ENCODE results near the gene MYO1D.

MYO1D gene

DNA sequence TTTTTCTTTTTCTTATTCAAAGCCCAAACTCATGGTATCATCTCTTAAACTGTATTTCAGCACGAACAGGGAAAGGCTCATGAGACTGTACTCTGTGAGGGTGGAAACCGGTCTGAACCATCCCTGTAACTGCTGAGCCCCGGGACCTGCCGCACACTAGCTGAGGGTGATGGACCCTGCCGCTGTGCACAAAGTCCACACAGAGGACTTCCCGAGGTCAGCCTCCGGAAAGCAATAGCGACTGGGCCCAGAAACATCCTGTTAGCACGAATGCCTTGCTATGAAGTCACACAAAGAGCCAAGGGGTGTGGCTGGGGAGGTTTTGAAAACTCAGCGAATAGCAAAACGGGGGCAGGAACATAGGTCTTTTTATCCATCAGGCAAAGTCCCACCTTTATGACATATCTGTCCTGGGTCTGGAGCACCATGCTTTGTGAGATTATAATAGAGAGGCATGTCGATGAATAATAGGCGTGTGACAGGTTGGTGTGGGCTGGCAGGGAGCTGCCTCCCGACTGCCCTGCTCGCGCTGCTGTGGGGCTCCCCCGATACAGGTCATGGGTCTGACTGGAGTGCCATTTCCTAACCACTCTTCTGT is 356.7 kb downstream of the MYO1D start:
- no peak for DNase-seq

DNA sequence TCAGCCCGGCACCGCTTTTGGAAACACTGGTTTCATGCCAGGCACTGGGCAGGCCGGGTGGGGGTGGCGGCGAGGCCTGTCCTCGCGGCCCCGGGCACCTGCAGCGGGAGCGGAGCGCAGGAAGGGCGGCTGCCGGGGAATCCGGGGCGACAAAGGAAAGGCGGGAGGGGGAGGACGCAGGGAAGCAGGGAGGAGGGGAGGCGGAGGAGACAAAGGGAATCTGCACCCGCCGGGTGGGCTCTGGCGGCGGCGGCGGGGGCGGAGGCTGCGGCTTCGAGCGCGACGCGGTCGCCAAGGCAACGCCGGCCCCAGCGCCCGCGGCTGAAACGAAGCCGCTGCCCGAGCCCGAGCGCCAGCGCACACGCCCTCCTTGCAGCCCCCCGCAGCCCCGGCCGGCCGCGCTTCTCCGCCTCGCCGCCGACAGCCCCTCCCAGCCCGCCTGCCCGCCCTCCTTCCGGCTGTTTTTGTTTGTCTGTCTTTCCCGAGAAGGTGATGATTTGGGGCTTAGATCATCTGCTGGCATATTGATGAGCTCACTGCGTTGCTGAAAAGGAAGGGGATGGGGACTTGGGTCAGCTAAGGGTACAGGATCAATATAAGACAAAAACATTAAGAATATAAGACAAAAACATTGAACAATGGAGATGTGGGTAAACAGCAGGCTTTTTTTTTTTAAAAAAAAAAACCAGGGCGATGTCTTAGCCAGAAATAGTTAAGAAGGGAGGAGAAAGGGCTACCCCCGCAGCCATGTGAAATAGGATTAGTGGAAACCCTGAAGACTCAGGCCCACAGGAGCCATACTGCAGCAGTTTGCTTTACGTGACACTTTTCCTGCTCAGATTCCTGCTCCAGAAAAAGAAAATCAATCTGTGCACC is 357.5 kb downstream of the MYO1D start:
- no peak for DNase-seq

DNA sequence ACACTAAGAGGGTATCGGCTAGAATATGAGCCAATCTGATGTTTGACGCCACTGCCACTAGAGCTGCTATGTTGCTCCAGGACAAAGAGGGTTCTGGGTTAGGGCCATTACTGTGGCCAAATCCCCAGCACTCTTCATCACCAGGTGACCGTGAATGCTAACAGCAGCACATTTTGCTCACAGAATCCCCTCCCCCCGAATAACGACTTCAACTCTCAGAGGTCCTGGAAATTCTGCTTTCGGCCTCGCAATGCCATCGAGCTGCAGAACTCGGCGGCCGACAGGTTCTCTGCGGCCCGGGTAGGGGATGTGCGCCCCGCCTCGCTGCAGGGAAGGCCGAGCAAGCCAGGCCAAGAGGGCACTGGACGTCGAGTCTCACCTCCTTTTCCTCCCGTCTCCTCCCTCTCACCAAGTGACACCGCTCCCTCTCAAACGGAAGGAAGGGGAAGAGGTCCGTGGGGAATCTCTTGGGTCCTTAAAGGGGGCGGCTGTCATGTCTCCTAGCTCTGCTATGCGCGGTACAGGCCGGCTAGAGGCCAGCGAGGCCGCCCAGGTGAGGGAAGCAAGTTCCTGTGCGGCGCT is 358.2 kb downstream of the MYO1D start:
- no peak for DNase-seq

DNA sequence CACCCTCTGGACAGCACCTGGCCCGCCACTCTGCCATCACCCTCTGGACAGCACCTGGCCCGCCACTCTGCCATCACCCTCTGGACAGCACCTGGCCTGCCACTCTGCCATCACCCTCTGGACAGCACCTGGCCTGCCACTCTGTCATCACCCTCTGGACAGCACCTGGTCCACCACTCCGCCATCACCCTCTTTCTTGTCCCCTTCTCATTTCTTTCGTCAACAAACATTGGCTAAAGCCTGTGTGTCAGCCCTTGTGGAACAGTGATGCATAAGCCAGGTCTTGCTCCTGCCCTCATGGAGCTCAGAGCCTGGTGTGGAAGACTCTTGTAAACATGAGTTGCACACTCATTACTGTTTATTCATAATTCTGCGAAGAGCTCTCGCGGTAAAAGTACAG is 358.9 kb downstream of the MYO1D start:
- no peak for DNase-seq

DNA sequence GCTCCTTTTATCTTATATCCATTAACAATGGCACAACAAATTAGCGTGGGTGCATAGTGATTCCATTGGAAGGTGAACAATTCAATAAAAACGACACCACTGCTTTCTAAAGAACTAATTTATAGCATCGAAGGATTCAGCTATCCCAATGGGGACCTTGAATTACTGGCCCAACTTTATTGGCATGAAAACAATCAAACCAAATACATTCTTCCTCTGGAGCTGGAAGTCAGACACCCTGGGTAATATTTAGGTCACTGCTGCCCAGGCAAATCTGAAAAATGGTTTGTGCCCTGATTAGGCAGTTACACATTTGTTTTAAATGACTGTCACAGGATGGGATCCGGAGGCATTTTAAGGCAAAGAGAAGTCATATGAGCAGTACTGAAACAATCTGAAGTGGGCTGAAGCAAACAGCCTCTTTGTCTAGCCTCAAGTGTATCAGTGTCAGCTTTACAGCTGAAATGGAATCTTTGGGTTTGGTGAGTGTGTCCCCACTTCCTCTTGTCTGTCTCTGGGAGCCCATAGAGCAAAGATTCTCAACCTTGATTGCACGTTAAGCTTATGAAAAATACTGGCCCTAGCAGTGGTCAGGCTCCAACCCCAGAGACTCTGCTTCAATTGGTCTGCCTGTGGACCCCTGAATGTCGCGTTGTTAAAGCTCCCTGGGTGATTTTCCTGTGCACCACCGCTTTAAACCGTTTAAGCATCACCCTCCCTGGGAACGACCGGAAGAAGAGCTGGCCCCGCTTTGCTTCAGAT is 359.8 kb downstream of the MYO1D start:
- DNase-seq, result no peak

DNA sequence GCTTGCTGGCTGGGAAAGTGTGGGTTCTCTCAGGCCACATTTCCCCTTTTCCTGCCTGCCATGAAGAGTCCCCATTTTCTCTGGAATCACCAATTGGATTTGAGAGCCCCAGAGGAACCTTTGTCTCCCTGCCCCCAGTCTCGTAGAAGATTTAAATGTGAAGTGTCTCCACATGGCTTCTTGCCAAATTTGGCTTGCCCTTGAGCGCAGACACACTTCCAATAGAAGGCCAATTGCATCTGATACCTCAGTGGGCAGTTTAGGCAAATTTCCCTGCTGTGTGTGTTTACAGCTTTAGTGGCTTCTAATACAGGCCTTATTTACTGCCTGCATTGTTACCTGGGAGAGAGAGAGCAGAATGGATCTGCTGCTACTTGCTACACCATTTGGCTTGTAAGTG is 360.5 kb downstream of the MYO1D start:
- no peak for DNase-seq

DNA sequence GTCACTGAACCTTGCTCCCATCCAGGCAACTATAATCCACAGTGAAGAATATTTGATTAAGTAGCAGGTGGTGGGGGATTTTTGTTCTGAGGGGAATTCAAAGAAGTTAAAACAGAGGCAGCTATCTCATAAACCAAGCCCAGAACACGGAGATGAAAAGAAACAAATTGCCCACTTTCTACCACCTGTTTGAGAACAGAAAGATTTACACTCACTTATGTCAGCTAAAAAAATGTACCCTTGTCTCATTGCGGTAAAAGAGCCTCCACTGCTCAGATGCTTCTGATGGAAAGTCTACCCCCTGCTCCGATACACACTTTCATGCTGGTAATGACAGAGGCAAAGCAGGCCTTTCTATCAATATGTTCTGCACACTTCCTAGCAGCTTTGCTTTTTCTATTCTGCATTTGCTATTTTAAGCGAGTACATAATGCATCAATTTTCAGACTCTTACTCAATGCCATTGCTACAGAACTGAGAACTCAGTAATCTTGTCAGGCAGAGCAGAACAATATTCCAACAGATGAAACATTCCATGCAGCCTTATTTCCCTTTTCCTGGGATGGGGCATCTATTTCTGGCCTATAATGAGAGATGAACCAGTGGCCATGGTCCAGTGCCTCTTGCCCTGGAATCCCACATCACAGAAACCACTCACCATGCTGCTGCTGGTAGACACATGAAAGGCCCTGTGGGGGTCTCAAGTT is 361.1 kb downstream of the MYO1D start:
- DNase-seq, result no peak

DNA sequence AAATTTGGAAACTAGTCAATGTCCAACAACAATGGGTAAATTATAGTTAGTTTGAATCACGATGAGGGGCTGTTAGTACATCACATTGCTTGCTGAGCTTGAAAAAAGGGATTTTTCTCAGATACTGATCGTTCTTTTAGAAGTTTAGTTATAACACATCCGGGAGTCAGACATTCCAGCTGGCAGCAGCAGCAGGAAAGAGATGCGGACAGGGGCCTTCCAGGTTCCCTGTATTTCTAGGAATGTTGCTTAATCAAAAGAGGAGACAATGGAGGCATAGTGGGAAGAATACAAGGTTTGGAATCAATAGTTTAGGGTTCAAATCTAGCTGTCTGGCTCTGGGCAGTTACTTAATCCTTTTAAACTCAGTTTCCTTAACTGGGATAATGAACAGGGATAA is 362.3 kb downstream of the MYO1D start:
- no peak for DNase-seq

DNA sequence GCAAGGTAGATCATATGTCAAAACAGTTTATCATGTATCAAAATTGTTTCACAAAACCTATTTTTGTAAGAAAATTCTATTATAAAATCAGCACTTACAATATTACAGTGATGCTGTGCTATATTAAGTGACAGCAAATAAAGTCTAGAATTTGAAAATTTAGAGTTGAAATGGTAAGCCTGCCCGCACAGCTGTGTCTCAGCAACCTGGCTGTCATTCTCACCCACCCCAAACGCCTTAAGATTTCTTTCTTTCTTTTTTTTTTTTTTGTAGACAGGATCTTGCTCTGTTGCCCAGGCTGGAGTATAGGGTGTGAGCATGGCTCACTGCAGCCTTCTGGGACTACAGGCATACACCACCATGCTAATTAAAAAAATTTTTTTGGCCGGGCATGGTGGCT is 363.3 kb downstream of the MYO1D start:
- no peak for DNase-seq

DNA sequence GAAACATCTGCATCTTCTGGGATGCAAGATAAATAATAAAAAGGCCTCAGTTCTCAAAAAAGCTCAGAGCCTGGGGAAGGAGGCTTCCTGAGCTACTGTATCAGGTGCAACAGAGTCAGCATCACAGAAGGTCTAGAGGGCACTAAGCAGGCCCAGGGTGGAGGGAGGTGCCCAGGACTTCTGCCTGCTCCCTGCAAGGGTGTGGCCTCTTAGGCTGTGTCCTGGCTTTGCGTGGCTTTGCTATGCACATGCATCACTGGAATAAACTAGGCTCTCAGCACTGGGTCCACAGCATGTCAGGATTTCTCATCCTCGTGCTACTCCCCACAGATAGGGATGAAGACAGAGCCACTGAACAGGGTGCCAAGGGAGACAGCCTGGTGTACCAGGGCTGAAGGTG is 364.6 kb downstream of the MYO1D start:
- no peak for DNase-seq

DNA sequence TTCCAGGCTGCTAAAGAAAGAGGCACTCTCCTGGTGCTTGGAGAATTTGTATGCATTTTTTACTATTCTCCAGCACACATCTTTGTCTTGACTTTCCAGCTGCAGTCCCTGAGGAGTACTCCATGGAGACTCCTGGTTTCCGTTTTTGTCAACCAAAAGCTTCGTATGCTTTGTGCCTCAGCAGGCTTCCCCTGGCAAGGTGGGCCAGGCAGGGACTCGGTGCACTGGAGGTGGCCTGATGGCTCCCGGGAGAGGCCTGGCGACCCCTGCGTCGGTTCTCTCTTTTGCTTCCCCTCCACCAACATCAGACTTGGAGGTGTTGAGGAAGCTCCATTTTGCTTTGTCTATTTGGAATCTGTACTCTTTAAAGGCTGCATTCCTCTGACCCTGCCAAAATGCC is 366.5 kb downstream of the MYO1D start:
- no peak for DNase-seq

DNA sequence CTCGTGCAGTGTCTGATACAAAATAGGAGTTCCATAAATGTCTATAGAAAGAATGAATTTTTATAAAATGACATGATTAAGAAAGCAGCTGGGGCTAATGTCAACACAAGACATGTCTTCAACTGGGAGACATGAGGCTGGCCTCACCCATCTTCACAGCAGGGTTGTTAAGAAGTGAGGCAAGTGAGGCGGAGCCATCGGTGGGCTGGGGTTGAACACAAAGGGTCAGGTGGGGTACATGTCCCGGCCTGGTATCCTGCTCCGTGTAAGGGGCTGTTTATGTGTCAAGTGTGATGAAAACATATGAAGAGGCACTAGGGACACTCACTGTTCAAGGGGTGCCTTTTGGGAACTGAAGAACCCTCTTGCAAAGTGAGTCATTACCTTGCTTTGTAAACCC is 368.0 kb downstream of the MYO1D start:
- no peak for DNase-seq

DNA sequence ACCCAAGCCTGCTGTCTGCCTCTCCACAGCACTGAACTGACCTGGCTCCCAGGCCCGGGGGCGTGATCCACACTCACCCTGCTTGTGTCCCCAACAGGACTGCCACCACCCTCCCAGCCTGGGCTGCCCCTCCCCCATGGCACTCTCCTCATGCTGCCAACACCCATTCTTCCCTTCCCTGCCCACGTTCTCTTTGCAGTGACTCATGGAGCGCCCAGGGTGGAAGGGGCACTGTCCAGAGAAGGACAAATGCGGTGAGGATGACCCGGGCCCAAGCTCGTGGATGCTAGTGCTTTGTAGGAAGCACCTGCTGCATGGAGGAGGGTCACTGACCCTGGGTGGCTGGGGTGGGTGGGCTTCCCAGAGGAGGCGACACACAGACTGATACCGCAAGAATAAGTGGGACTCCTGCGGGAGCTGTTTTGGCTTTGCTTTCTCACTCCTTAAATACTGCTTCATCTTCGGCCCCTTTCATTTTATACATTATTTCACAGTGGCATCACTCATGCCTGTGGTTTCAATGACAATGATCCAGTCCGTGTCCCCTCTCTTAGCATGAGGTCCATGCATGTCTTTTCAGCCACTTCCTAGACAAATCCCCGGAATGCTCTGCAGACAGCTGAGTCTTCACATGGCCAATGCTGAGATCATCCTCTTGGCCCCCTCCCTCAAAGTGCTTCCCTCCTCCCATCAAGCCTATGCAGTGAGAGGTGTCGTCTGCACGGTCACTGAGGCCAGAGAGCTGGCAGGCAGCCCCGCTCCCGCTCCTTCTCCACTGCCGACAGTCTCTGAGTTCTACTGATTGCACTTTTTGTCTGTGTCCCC is 372.5 kb downstream of the MYO1D start:
- no peak for DNase-seq

DNA sequence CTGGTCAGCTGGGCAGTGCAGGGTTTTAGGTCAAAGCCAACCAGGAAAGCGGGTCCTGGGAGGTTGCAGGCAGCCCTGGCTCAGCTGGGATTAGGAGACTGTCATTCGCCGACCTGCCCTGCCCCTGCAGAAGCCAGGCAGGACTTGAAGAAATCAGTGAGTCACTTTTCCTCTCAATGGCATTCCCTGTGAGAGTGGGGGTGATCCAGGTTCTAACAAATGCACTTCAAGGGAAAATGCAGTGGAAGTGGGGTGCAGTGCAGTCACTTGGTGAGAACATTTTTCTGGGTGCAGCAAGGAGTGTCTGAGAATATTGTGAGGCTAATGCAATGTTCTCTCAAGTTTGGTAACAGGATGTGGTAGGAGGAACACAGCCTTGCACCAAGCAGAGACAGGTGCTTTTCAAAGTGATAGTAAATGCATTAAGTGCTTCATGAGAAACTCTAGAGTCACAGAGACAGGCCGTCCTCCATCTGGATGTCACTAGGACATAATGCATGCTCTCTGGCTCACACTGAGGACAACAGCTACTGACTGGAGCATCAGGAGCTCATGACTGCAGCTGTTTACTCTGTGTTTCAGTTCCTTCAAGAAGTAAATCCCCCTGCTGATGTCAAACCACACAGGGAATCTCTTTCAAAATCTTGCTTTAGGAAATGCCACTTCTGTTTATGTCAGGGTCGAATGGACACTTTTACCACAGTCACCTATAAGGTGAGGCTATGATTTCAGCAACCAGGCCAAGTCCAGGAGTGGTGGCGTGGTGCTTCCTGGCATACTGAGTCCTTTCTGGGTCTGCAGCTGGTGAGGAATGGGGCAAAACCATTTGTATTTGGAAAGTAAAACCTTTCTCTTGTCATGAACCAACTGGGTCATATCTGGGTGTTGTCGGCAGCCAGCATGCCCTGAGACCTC is 373.4 kb downstream of the MYO1D start:
- DNase-seq, result no peak

DNA sequence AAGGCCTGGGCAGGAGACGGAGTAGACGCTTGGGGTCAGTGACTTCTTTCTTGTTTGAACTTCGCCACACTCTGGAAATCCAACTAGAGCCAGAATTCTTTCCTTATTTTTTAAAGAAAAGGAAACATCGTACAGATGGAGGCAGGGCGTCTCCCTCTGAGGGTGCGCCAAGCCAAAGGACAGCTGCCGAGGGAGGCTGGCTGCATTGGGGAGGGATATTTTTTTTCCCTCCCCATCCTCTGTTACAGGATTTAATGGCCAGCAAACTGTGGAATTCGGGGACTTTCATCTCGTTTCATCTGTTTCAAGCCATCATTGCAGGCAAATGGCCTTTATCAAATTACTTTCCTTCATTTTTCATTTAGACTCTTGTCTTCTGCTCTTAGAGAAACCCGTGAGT is 374.2 kb downstream of the MYO1D start:
- DNase-seq, result no peak

DNA sequence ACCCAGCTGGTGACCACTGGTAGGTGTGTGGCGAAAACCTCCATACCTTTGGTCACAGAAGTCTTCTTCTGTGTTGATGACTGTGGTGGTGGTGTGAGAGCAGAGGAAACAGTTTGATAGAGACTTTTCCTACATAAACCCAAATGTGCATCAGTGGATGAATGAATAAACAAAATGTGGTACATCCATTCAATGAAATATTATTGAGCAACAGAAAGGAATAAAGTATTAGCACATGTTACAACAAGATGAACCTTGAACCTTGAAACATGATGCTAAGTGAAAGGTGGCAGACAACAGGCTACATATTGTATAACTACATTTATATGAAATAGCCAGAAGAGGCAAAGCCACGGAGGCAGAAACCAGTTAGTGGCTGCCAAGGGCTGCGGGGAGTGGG is 374.9 kb downstream of the MYO1D start:
- no peak for DNase-seq

DNA sequence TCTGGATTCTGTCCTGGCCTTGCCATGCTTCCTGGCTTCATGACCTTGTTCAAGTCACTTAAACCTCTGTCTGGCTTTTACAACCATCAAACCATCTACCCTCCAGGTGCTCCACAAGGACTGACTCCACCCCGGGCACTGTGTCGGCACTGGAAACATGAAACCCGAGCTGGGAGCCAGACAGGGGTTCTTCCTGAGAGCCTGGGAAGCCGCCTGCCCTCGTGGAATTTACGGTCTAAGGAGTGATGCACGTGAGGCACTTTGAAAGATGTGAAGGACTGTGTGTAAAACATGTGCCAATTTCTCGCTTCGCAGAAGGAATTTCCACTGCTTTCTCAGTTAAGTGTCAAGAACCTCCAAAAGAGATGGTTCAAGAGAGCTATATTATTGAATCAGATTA is 378.5 kb downstream of the MYO1D start:
- DNase-seq, result no peak

DNA sequence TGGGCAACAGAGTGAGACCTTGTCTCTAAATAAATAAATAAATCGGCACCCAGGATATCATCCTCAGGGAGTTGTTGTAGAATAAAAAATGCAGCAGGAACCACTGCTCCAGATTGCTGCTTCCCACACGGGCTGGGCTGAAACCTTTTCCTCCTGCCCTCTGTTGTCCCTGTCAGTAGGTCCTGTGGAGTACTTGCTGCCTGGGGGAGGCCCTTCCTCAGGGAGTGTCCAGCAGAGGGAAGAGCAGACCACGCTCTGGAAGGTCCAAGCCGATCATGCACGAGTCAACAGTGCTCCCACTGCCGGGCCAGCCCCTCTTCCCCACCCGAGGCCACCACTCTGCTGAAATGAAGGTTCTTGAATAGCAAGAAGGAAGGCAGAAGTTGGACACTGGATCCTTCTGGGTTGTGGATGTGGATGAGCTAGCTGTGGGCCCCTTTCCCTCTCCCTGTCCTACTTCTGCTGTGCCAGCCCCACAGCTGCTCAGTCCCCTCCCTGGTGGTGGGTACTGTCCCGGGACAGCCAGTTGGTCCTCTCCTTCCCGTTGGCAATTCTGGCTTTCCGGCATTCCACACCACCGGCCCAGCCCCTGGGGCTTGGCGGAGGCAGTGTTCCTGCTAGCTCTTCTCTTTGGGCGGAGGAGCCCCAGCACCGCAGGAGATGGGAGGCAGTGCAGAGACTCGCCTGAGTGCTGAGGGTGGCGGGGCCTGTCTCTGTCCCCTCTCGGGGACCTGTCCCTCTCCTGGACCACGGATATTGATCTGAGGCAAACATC is 379.3 kb downstream of the MYO1D start:
- DNase-seq, result no peak

DNA sequence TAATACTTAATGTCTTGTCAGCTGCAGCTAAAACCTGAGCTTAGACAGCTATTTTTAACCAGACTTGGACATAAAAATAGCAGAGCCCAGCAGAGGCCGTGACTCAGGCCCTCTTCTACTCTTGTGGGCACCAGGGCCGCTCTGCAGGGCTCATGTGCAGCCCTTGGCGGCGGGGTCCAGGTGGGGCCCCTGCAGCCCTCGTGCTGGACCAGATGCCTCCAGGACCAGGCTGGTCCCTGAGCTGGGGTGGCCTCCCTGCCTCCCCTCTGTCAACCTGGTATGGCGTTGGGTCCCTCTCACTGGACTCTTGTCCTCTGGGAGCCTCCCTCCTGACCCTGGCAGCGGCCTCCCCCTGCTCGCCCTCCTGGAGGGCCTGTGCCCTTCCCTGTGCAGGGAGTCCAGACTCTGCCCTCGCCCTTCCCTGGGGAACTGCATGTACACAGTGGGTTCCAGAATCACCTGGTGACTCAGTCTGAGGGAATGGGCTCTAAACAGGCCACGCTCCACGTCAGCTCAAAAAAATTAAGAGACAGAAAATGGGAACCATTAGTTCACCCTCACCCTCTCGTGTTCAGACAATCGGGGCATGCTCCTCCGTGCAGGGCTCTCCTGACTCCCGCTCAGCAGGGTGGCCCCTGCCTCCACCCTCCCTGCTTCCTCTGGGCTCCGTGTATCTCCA is 380.4 kb downstream of the MYO1D start:
- no peak for DNase-seq

All from DMS 273 treated with DMSO at 0.1 percent for 48 hours (cell line).